Nephron (organoid): ENCODE measurements around the gene EN1.

Experiments used
- H3K27ac Mint-ChIP-seq, 3 experiments: 2 replicates each; pipeline ENCODE4 v1.8.0; 2020; ENCODE audit warnings: mixed read lengths in 3 of 3, mild to moderate bottlenecking in 2 of 3, moderate library complexity in 1 of 3
- H3K27me3 Mint-ChIP-seq: 2 replicates; pipeline ENCODE4 v1.8.0; 2021; ENCODE audit warnings: low read depth, mild to moderate bottlenecking, moderate library complexity, mixed read lengths
- H3K36me3 Mint-ChIP-seq: 2 replicates; pipeline ENCODE4 v1.8.0; 2020; ENCODE audit warnings: low read depth, mixed read lengths
- H3K4me1 Mint-ChIP-seq: 2 replicates; pipeline ENCODE4 v1.8.0; 2020; ENCODE audit warnings: mixed read lengths
- H3K4me3 Mint-ChIP-seq, 3 experiments: 2 replicates each; pipeline ENCODE4 v1.8.0; 2020; ENCODE audit warnings: mild to moderate bottlenecking in 3 of 3, mixed read lengths in 3 of 3, moderate library complexity in 2 of 3
- H3K9me3 Mint-ChIP-seq: 2 replicates; pipeline ENCODE4 v1.8.0; 2020; ENCODE audit warnings: mixed read lengths
- CTCF ChIP-seq, 3 experiments: fragments of 200-600 bp; sonication (generic); IDR thresholded peaks; one replicate each; pipeline ENCODE4 v1.5.0; 2021; ENCODE audit warnings: antibody characterized with exemption in 3 of 3; ENCODE audit not compliant: unreplicated experiment in 3 of 3

EN1 gene

DNA sequence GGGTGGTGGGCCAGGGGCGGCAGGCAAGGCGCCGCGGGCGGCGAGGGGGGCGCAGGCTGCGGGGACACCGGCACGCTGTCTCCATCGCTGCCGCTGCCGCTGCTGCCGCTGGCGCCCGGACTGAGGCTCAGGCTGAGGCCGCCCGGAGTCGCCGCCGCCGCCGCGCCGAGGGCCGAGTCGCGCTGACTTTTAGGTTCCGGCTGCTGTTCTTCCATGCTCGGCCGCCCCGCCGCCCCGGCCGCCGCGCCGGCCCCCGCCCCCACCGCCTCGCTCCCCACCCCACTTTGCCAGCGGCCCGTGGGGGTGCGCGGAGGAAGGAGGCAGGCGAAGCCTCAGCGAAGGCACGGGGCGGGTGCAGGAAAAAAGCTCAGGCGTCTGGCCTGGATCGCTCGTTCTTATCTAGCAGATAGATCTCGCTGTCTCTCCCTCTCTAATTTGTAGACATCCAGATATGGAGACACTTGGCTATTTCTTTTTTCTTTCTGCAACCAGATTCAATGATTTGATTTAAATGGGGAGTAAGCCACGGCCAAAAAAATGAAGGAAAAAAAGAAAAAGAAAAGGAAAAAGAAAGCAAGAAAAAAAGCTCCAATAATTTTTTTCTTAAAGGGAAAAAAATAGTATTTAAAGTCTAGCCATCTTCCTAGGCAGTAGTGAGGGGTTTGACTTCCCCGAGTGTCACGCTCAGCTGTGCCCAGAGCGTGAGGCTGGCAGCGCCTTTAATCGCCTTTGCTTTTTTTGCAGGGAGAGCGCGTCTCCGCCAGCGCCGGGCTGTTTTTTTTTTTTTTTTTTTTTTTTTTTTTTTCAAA is at the start of gene EN1:
Gene EN1 (minus strand): TSS at position 696 of the 809 bp plus-strand sequence. CDS start 481 bp downstream, at position 215.
- H3K4me3 Mint-ChIP-seq = peak within 1 kb of the TSS; percentile 69 to 89 (median 85)
- H3K4me1 Mint-ChIP-seq = peaks cover 41% of the 10 kb centered on the region
- no peaks in the 10 kb centered on the region for H3K9me3 Mint-ChIP-seq
- H3K27me3 Mint-ChIP-seq = peaks cover 93% of the 10 kb centered on the region
- H3K36me3 Mint-ChIP-seq = no peaks in the 10 kb centered on the region
- no peak for TF ChIP-seq CTCF (IDR thresholded peaks at IDR 0.05; ENCODE audit: unreplicated experiment in 3 of 3)
- peak within 1 kb of the TSS in 2 of 3 experiments; percentile 52 to 59 for H3K27ac Mint-ChIP-seq

DNA sequence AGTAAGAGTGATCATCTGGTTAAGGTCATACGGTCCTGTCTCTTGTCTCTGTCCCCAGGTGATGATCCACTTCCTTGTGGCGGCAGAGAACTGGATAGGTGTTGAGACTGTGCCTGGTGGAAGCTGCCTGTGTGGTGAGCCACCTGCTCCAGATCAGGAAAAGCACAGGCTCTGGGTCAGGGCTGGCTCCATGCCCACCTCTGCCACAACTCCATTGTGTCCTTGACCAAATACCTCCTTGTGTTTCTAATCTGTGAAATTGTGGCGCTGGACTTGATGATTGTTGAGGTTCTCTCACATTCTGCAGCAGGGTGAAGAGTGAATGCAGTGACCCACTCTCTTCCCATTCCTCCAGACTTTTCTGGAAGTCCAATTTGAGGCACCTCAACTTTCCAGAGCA is 45.7 kb upstream of the EN1 start:
- no peaks in the 10 kb centered on the region for H3K4me1 Mint-ChIP-seq
- H3K27ac Mint-ChIP-seq = no peak overlapping the region
- H3K36me3 Mint-ChIP-seq = no peaks in the 10 kb centered on the region
- H3K9me3 Mint-ChIP-seq = peaks cover 23% of the 10 kb centered on the region
- H3K27me3 Mint-ChIP-seq = peaks cover 4% of the 10 kb centered on the region
- H3K4me3 Mint-ChIP-seq = no peak overlapping the region
- no peak for TF ChIP-seq CTCF (IDR thresholded peaks at IDR 0.05; ENCODE audit: unreplicated experiment in 3 of 3)

DNA sequence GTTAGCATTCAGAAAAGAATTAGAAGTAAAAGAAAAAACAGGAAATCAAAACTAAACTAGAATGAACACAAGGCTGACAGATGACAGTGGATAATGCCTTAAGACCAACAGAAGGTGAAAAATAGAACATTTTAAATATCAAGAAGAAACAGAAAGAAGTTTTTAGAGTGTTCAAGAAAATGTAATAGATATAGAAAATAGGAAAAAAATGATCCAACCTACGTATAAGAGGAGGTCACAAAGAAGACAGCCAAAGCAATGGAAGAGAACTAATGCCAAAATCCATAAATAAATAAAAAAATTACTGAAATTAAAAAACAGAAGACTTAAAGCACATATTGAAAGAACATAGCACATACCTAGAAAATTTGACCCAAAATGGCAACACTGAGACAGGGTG is 42.5 kb upstream of the EN1 start:
- H3K27me3 Mint-ChIP-seq = peaks cover 4% of the 10 kb centered on the region
- TF ChIP-seq CTCF (IDR thresholded peaks at IDR 0.05; ENCODE audit: unreplicated experiment in 3 of 3) = no peak

GRCh38 chr2:118883792-118884191 is 36.3 kb upstream of the EN1 start:
- H3K27me3 Mint-ChIP-seq = peaks cover 47% of the 10 kb centered on the region
- H3K36me3 Mint-ChIP-seq = no peaks in the 10 kb centered on the region
- H3K9me3 Mint-ChIP-seq = peaks cover 4% of the 10 kb centered on the region
- H3K27ac Mint-ChIP-seq = no peak overlapping the region
- no peak overlapping the region for H3K4me3 Mint-ChIP-seq
- no peaks in the 10 kb centered on the region for H3K4me1 Mint-ChIP-seq
- TF ChIP-seq CTCF (IDR thresholded peaks at IDR 0.05; ENCODE audit: unreplicated experiment in 3 of 3) = no peak

More for the DNA sequence above, 42.5 kb upstream of the EN1 start:
- Mint-ChIP-seq H3K9me3 (peaks cover 24% of the 10 kb centered on the region), H3K36me3 (no peaks in the 10 kb centered on the region), H3K4me1 (no peaks in the 10 kb centered on the region), H3K27ac (no peak overlapping the region), H3K4me3 (no peak overlapping the region)

DNA sequence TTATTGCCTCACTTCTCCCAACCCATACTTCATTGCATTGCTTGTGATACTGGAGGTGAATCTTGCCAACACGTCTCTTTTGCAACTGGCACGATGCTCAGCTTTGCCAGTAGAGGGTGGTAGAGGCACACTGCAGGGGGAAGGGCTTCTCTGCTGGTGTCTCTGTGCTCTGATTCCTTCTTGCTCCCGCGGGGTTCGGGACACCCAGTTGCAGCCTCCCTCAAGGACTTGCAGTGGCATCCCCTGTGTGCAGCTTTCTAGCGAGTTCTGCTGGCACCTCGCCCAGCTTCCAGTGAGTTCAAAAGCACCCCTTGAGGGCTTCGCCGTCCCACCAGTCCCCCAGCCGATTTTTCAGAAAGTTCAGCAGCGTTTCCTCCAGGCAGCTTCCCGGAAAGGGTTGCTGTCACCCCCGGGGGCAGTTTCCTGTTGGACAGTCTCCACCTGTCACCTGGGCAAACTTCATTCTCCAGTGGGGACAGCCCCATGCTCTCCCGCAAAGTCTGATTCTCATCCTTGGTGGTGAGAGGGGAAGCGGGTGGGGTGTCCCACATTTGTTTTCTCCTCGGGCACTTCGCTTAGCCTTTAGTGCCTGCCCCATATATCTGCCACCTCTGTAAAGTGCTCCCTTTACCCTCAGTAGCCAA is 35.4 kb upstream of the EN1 start:
- peaks cover 56% of the 10 kb centered on the region for H3K27me3 Mint-ChIP-seq
- peak; percentile 70 to 80 (median 78) for TF ChIP-seq CTCF (IDR thresholded peaks at IDR 0.05; ENCODE audit: unreplicated experiment in 3 of 3)

More for the DNA sequence above, 35.4 kb upstream of the EN1 start:
- Mint-ChIP-seq H3K4me1 (no peaks in the 10 kb centered on the region), H3K4me3 (peak overlapping the region in 2 of 3 experiments; percentile 53 to 68), H3K27ac (no peak overlapping the region), H3K36me3 (no peaks in the 10 kb centered on the region), H3K9me3 (no peaks in the 10 kb centered on the region)
